SHP77 (cell line): ENCODE measurements around the gene OST4.
A peak's percentile ranks its signal among the peaks of the same experiment; 100 is the strongest.

Experiments
- DNase-seq, 2 experiments: peaks; one replicate each; lab custom pipeline; 2025; lab: John Stamatoyannopoulos, UW

OST4 gene

GRCh38 chr2:27093430-27094352, 22.2 kb upstream of the OST4 start:
- DNase-seq: no peak

- DNase-seq: no peak
Measured at GRCh38 chr2:27092696-27093429, 21.4 kb upstream of the OST4 start.

GRCh38 chr2:27091746-27092695, 20.6 kb upstream of the OST4 start:
- no peak for DNase-seq

- no peak for DNase-seq
Measured at GRCh38 chr2:27089111-27089954, 17.9 kb upstream of the OST4 start.

GRCh38 chr2:27088634-27089033, 17.2 kb upstream of the OST4 start:
- no peak for DNase-seq

GRCh38 chr2:27087823-27088410, 16.5 kb upstream of the OST4 start:
- DNase-seq: no peak

GRCh38 chr2:27086724-27087593, 15.5 kb upstream of the OST4 start, which contains the start of gene KHK:
Gene KHK (plus strand): TSS chr2:27086772. CDS start chr2:27087260, 488 bp downstream.
- DNase-seq: peak; percentile 69

- DNase-seq: peak; percentile 88 to 90
Measured at GRCh38 chr2:27086090-27086723, 14.8 kb upstream of the OST4 start.

- peak; percentile 42 to 76 for DNase-seq
Measured at GRCh38 chr2:27085673-27086089, 14.2 kb upstream of the OST4 start.

GRCh38 chr2:27085062-27085672, 13.7 kb upstream of the OST4 start:
- no peak for DNase-seq

- no peak for DNase-seq
Measured at GRCh38 chr2:27084297-27085061, 13.0 kb upstream of the OST4 start.

GRCh38 chr2:27083410-27084296, 12.2 kb upstream of the OST4 start:
- peak in 1 of 2 experiments; percentile 40 for DNase-seq

- DNase-seq: no peak
Measured at GRCh38 chr2:27082773-27083409, 11.4 kb upstream of the OST4 start.

- DNase-seq: no peak
Measured at GRCh38 chr2:27081984-27082772, 10.7 kb upstream of the OST4 start.

GRCh38 chr2:27080603-27080936, 9.1 kb upstream of the OST4 start:
- DNase-seq: no peak

GRCh38 chr2:27080140-27080469, 8.7 kb upstream of the OST4 start:
- DNase-seq: no peak
